Stomach smooth muscle (tissue), 2 donors: ENCODE results near the gene ANXA8L1.
"Not testable (repeated sequence)": the region's sequence is repeated elsewhere in the genome, so short reads cannot be mapped to it uniquely, and the experiment has no call there.

Source experiments
- H3K27ac ChIP-seq: one replicate; pipeline ENCODE4 v1.7.0; 2013; ENCODE audit warnings: mild to moderate bottlenecking, low read length, inconsistent platforms
- H3K27me3 ChIP-seq, 2 donors: one replicate each; pipeline ENCODE4 v1.7.0; 2013; ENCODE audit warnings: low read length in 2 of 2; ENCODE audit not compliant: insufficient read depth in 2 of 2, control insufficient read depth in 1 of 2
- H3K36me3 ChIP-seq, 2 donors: one replicate each; pipeline ENCODE4 v1.7.0; 2013; ENCODE audit warnings: low read length in 2 of 2; ENCODE audit not compliant: control insufficient read depth in 2 of 2, insufficient read depth in 2 of 2
- H3K4me1 ChIP-seq: one replicate; pipeline ENCODE4 v1.7.0; 2013; ENCODE audit warnings: low read length; ENCODE audit not compliant: control insufficient read depth, insufficient read depth
- H3K4me3 ChIP-seq, 2 donors: one replicate each; pipeline ENCODE4 v1.7.0; 2013; ENCODE audit warnings: low read length in 2 of 2
- H3K9ac ChIP-seq, 2 donors: one replicate each; pipeline ENCODE4 v1.7.0; 2013; ENCODE audit warnings: low read length in 2 of 2, mild to moderate bottlenecking in 1 of 2
- H3K9me3 ChIP-seq, 2 donors: one replicate each; pipeline ENCODE4 v1.7.0; 2013; ENCODE audit warnings: low read length in 2 of 2; ENCODE audit not compliant: control insufficient read depth in 2 of 2
- donor health status: healthy.
- donor health status: Pancreatic carcinoma.

Gene ANXA8L1, protein sequence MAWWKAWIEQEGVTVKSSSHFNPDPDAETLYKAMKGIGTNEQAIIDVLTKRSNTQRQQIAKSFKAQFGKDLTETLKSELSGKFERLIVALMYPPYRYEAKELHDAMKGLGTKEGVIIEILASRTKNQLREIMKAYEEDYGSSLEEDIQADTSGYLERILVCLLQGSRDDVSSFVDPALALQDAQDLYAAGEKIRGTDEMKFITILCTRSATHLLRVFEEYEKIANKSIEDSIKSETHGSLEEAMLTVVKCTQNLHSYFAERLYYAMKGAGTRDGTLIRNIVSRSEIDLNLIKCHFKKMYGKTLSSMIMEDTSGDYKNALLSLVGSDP

DNA sequence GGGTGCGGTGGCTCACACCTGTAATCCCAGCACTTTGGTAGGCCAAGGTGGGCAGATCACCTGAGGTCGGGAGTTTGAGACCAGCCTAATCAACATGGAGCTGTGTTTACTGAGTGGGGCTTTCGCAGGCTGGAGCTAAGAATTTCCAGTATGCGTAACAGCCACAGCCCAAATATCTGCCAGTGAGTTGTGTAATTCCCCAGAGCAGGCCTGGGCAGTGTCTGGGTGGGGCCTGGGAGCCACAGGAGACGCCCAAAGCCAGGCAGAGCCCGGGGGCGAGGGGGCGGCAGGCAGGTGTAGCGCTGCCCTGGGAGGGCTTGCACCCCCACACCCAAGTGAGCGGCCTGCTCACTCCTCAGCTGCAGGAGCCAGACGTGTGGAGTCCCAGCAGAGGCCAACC, at the start of gene ANXA8L1:
Gene ANXA8L1, plus strand, starts transcription at position 371 of the 400 bp plus-strand sequence. CDS start 76 bp downstream, outside the sequence.
- not testable (repeated sequence) for H3K36me3 ChIP-seq, H3K27ac ChIP-seq, H3K9me3 ChIP-seq, H3K9ac ChIP-seq, H3K4me1 ChIP-seq, H3K27me3 ChIP-seq, H3K4me3 ChIP-seq

DNA sequence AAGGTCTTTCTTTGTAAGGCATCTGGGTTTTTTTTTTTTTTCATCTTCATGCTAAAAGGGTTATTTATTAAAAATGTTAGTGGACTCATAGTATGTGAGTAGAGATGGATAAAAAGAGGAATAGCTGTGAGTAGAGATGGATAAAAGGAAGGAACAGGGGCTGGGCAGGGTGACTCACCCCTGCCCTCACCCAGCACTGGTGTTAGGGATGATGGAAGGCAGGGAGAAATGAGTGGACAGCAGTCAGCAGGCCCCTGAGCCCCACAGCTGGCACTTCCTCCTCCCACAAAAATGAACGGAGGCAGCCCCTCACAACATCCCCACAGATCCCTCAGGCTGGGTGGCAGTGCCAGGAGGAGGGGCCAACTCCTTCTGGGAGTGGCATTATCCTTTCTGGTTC, 49.5 kb upstream of the ANXA8L1 start:
- H3K9me3 ChIP-seq: no peaks in the 10 kb centered on the region
- H3K9ac ChIP-seq: no peak overlapping the region
- no peak overlapping the region for H3K27ac ChIP-seq

DNA sequence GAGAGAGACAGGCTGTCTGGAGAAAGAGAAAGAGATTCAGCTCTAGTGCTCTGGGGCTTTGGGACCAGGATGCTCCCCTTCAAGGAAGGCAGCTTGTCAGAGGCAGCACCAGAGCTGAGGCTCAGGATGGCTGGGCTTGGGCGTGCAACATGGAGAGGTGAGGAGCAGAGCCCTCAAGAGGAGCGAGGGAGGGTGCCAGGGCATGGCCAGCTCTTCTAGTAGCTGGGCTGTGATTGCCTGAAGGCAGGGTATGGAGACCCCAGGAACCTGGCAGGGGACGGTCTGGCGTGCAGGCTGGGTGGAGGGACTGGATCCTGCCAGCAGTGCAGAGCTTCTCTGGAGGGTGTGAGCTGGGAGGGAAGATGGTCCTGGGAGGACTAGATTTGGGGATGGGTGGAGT, 48.6 kb upstream of the ANXA8L1 start:
- Histone ChIP-seq H3K4me3 (no peak overlapping the region), H3K9me3 (no peaks in the 10 kb centered on the region), H3K27me3 (peaks cover 0 to 23% of the 10 kb centered on the region in 2 donors), H3K36me3 (no peaks in the 10 kb centered on the region), H3K9ac (no peak overlapping the region), H3K4me1 (no peaks in the 10 kb centered on the region), H3K27ac (no peak overlapping the region)

More for the DNA sequence above, 49.5 kb upstream of the ANXA8L1 start:
- no peaks in the 10 kb centered on the region for H3K36me3 ChIP-seq
- H3K4me3 ChIP-seq: no peak overlapping the region
- H3K27me3 ChIP-seq: peaks cover 0 to 22% of the 10 kb centered on the region in 2 donors
- H3K4me1 ChIP-seq: no peaks in the 10 kb centered on the region

DNA sequence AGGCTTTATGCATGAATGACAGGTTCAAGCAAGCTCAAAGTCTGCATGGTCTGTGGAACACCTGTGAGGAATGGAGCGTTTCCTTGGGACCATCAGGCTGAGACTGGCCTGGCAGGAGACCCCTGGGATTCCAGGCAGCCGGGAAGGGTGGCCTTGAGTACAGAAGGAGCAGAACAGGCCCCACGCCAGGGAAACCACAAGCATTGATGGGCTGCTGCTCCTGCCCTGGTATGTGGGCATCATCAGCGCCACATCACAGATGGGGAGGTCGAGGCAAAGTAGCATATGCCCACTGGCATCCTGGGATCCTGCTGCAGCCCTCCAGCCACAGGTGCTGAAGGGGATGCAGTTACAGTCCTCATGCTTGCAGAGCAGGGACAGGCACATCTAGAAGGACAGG, 47.9 kb upstream of the ANXA8L1 start:
- no peaks in the 10 kb centered on the region for H3K4me1 ChIP-seq
- H3K9me3 ChIP-seq: no peaks in the 10 kb centered on the region
- no peak overlapping the region for H3K27ac ChIP-seq
- no peaks in the 10 kb centered on the region for H3K36me3 ChIP-seq
- no peak overlapping the region for H3K9ac ChIP-seq
- no peak overlapping the region for H3K4me3 ChIP-seq
- peaks cover 0 to 23% of the 10 kb centered on the region in 2 donors for H3K27me3 ChIP-seq

DNA sequence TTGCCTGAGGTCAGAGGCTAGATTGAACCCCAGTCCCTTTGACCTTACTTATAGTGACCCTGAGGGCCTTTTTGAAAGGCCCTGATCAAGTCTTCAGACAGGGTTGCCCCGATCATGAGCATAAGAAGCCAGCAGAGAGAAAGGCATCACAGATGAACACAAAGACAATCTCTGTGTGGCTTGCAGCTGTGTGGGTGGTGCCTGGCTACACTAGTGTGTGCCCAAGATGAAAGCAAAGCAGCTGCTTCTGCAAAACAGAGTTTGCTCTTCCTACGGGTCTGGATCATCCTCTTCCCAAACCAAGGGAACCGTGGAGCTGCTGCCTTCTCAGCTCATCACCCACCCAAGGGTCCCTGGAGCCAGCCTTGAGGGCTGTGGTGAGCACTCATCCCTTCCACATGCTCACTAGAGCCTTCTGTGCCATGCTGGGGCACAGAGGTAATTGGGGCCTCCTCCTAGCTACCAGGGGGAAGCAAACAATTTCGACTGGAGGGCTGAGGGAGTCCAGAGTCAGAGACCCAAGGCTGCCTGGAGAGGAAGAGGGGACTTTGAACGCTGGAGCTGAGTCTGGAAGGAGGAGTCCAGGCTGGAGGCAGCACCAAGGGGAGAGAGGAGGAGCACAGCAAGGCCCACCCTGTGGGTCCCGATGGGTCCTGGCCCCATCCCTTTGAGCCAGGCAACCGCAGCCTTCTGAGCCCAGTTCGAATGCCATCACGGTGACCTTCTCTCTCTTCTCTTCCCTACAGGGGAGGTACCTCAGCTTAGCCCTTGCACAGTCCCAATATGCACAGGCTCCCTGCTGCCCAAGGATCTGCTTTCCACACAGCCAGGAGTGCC, 46.5 kb upstream of the ANXA8L1 start:
- no peaks in the 10 kb centered on the region for H3K9me3 ChIP-seq
- no peak overlapping the region for H3K27ac ChIP-seq
- peaks cover 0 to 23% of the 10 kb centered on the region in 2 donors for H3K27me3 ChIP-seq
- H3K36me3 ChIP-seq: no peaks in the 10 kb centered on the region
- H3K9ac ChIP-seq: no peak overlapping the region
- no peak overlapping the region for H3K4me3 ChIP-seq
- H3K4me1 ChIP-seq: no peaks in the 10 kb centered on the region

DNA sequence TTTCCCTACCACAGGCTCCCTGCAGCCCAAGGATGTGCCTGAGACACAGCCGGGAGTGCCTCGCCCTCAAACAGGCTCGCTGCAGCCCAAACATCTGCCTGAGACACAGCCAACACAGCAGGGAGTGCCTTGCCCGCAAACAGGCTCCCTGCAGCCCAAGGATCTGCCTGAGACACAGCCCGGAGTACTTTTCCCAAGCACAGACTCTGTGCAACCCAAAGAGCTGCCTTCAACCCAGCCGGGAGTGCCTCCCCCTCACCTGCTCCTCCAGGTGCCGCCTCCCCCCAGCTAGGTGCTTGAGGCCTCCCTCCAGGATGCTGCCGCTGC, 45.9 kb upstream of the ANXA8L1 start:
- Histone ChIP-seq H3K9me3 (no peaks in the 10 kb centered on the region), H3K4me3 (no peak overlapping the region), H3K9ac (no peak overlapping the region), H3K4me1 (no peaks in the 10 kb centered on the region), H3K27ac (no peak overlapping the region), H3K27me3 (peaks cover 0 to 23% of the 10 kb centered on the region in 2 donors), H3K36me3 (no peaks in the 10 kb centered on the region)

DNA sequence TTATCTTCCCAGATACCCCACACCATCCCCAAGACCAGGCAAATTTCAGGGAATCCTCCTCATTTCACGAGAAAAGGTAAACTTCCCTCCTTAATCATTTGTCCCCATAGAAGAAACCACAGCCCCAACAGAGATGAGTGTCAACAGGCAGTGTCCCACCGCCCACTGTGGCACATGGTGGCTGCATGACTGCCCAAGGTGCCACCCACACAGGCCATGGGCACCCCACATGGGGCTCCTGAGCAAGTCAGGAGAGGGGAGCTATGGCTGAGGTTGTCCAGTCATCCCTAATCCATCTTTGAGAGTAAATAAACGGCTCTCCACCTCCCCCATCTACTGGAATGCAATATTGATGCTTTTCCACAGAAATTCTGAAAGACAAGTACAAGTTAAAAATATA, 44.7 kb upstream of the ANXA8L1 start:
- Histone ChIP-seq H3K9me3 (no peaks in the 10 kb centered on the region), H3K9ac (no peak overlapping the region), H3K27me3 (peaks cover 0 to 23% of the 10 kb centered on the region in 2 donors), H3K4me3 (no peak overlapping the region), H3K4me1 (no peaks in the 10 kb centered on the region), H3K36me3 (no peaks in the 10 kb centered on the region), H3K27ac (no peak overlapping the region)

DNA sequence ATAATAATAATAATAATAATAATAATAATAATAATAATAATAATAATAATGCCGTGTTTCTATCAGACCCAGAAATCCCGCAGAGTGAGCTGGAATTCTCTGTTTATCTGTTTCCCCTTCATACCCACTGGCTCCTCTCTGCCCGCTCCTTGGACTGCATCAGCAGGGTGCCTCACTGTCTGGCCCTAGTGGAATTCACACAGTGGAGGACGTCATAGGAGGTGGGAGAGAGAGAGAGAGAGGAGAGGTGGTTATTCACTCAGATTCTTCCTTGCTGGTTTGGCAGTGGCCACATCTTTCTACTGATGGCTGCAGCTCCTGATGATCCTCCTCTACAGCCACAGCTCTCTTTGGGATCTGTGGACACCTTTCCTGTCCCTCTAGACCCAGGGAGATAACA, 10.1 kb upstream of the ANXA8L1 start:
- not testable (repeated sequence) for H3K9me3 ChIP-seq, H3K27me3 ChIP-seq, H3K4me3 ChIP-seq

DNA sequence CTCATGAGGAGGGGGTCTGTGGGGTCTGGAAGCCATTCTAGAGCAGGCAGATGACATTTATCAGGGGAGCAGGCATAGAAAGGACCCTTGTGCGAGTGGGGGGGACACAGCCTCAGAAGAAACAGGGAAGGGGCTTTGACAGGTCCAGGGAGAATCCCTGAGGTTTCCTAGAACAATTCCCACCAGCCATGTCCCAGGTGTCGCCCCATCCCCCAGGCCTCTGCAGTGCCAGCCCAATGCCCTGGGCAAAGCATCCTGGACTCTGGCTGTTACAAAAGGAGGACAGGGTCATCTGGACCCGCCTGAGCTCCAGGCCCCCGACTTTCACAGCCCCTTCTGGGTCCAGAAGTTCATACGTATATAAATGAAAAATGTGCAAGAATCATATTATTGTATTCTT, 8.4 kb upstream of the ANXA8L1 start:
- not testable (repeated sequence) for H3K36me3 ChIP-seq, H3K27me3 ChIP-seq, H3K9me3 ChIP-seq, H3K27ac ChIP-seq, H3K4me1 ChIP-seq, H3K9ac ChIP-seq, H3K4me3 ChIP-seq

More for the DNA sequence above, 10.1 kb upstream of the ANXA8L1 start:
- not testable (repeated sequence) for H3K4me1 ChIP-seq, H3K36me3 ChIP-seq, H3K27ac ChIP-seq, H3K9ac ChIP-seq

DNA sequence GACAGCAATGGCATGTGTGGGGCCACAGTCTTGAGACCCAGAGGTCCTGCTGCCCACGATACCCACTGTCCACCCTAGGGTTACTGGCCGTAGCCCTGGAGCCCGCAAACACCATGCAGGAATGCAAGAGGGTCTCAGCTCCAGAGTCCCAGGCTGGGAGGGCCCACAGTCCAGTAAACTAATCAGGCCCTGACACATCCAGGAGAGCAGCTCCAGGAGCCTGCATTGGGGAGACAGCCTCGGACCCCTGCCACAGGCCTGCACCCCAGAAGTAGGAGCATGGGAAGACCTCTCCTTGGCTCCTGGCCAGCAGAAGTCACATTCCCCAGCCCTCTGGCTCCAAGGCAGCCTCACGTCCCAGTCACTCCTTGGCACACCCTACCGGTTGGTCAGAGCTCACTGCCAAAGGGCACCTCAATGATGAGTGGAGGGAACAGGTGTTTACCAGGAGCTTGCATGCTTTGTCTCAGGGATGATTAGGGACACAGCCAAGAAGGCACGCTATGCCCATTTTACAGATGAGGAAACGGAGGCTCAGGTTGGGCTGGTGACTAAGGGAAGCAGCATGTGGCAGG, 7.8 kb upstream of the ANXA8L1 start:
- not testable (repeated sequence) for H3K4me1 ChIP-seq, H3K27ac ChIP-seq, H3K36me3 ChIP-seq

DNA sequence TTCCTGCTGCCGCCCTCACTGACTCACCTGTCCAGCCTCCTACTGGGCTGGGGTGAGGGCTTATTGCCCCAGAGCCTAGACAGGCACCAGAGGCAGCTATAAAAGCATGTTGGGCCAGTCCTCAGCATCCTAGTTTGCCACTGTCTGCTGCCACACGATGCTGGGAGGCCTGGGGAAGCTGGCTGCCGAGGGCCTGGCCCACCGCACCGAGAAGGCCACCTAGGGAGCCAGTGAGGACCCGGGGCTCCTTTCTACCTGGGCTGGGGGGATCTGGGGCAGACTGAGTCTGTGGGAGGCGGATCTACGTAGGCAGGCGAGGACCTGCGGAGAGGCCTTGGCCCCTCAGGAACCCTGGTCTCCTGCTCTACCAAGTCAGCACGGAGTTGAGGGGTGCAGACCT, 6.6 kb upstream of the ANXA8L1 start:
- not testable (repeated sequence) for H3K36me3 ChIP-seq, H3K27me3 ChIP-seq, H3K9ac ChIP-seq, H3K27ac ChIP-seq, H3K9me3 ChIP-seq, H3K4me3 ChIP-seq, H3K4me1 ChIP-seq

More for the DNA sequence above, 7.8 kb upstream of the ANXA8L1 start:
- not testable (repeated sequence) for H3K27me3 ChIP-seq, H3K9me3 ChIP-seq, H3K9ac ChIP-seq, H3K4me3 ChIP-seq
